Neural progenitor cell (in vitro differentiated cells): ENCODE data around the gene STRIT1. TPM values are rescaled to one million over a fixed set of nuclear protein-coding genes. Genes with fewer than 3 reads are reported as not detected.

Source experiments
- DNase-seq: peaks from one replicate; pipeline ENCODE4 v3.0.0-alpha.2; 2016; ENCODE audit warnings: low spot score
- H2AFZ ChIP-seq: fragments of 200-600 bp; sonication (generic); replicated peaks from 2 replicates; pipeline ENCODE4 v1.6.1; 2016; ENCODE audit warnings: antibody characterized with exemption
- H3F3A ChIP-seq: fragments of 200-600 bp; sonication (generic); 2 replicates; pipeline ENCODE4 v1.6.1; 2016; ENCODE audit warnings: antibody characterized with exemption, low read depth
- H3K27ac ChIP-seq: fragments of 200-600 bp; sonication (generic); 2 replicates; pipeline ENCODE4 v1.5.1; 2016; ENCODE audit warnings: mild to moderate bottlenecking
- H3K27me3 ChIP-seq: fragments of 200-600 bp; sonication (generic); 2 replicates; pipeline ENCODE4 v1.6.1; 2016; ENCODE audit warnings: mild to moderate bottlenecking, moderate library complexity
- H3K36me3 ChIP-seq: fragments of 200-600 bp; sonication (generic); 2 replicates; pipeline ENCODE4 v1.5.1; 2016
- H3K4me1 ChIP-seq: fragments of 200-600 bp; sonication (generic); 2 replicates; pipeline ENCODE4 v1.6.1; 2016; ENCODE audit warnings: mixed run types
- H3K4me2 ChIP-seq: fragments of 200-600 bp; sonication (generic); 2 replicates; pipeline ENCODE4 v1.6.1; 2016
- H3K4me3 ChIP-seq: fragments of 200-600 bp; sonication (generic); 2 replicates; pipeline ENCODE4 v1.5.1; 2016
- H3K79me2 ChIP-seq: fragments of 200-600 bp; sonication (generic); 2 replicates; pipeline ENCODE4 v1.6.1; 2016; ENCODE audit warnings: low read depth
- H3K9ac ChIP-seq: fragments of 200-600 bp; sonication (generic); 2 replicates; pipeline ENCODE4 v1.6.1; 2016
- H3K9me3 ChIP-seq: fragments of 200-600 bp; sonication (generic); 2 replicates; pipeline ENCODE4 v1.5.1; 2016; ENCODE audit warnings: low read depth
- H4K20me1 ChIP-seq: fragments of 200-600 bp; sonication (generic); 2 replicates; pipeline ENCODE4 v1.6.1; 2016; ENCODE audit warnings: low read depth
- H3K27ac Mint-ChIP-seq: 3 replicates; pipeline ENCODE4 v1.8.0; 2021; ENCODE audit warnings: mixed read lengths
- H3K27me3 Mint-ChIP-seq: 2 replicates; pipeline ENCODE4 v1.8.0; 2022; ENCODE audit warnings: low read depth, mild to moderate bottlenecking, inconsistent platforms, moderate library complexity, mixed read lengths; ENCODE audit not compliant: insufficient read depth
- H3K36me3 Mint-ChIP-seq: 3 replicates; pipeline ENCODE4 v1.8.0; 2021; ENCODE audit warnings: mixed read lengths
- H3K4me1 Mint-ChIP-seq: 3 replicates; pipeline ENCODE4 v1.8.0; 2021; ENCODE audit warnings: mixed read lengths
- H3K4me3 Mint-ChIP-seq: 3 replicates; pipeline ENCODE4 v1.8.0; 2021; ENCODE audit warnings: mild to moderate bottlenecking, moderate library complexity, mixed read lengths
- H3K9me3 Mint-ChIP-seq: 3 replicates; pipeline ENCODE4 v1.8.0; 2020; ENCODE audit warnings: mixed read lengths
- CTCF ChIP-seq: fragments of 200-600 bp; sonication (generic); IDR thresholded peaks from 2 replicates; pipeline ENCODE4 v1.5.1; 2017; ENCODE audit warnings: antibody characterized with exemption, mild to moderate bottlenecking
- EZH2 ChIP-seq: fragments of 200-600 bp; sonication (generic); IDR thresholded peaks from 2 replicates; pipeline ENCODE4 v1.6.1; 2017; ENCODE audit warnings: antibody characterized with exemption, mild to moderate bottlenecking, moderate library complexity
- EZH2phosphoT487 ChIP-seq: fragments of 200-600 bp; sonication (generic); IDR thresholded peaks from 2 replicates; pipeline ENCODE4 v1.6.1; 2017; ENCODE audit warnings: antibody characterized with exemption
- total RNA-seq: library from RNA; depleted of rRNA; stranded (reverse); fragments of >200 nt; gene quantifications from 2 replicates; pipeline ENCODE4 v1.2.3, GENCODE V29; 2015; ENCODE audit warnings: low replicate concordance

Gene STRIT1
- total RNA-seq, 1 donor from 2014 or later: not detected

GRCh38 chr3:155329513-155330048 is 36.1 kb upstream of the STRIT1 start:
- Mint-ChIP-seq H3K27ac (no peak overlapping the region), H3K27me3 (peaks cover 4% of the 10 kb centered on the region), H3K36me3 (no peaks in the 10 kb centered on the region), H3K9me3 (no peaks in the 10 kb centered on the region), H3K4me3 (no peak overlapping the region), H3K4me1 (no peaks in the 10 kb centered on the region)
- no peak for DNase-seq
- TF ChIP-seq EZH2 (no peak), EZH2phosphoT487 (no peak), CTCF (no peak)
- Histone ChIP-seq H4K20me1 (no peaks in the 10 kb centered on the region), H3K27ac (no peak overlapping the region), H3K27me3 (no peaks in the 10 kb centered on the region), H3K9ac (no peak overlapping the region), H2AFZ (no peak overlapping the region), H3K36me3 (no peaks in the 10 kb centered on the region), H3K4me3 (no peak overlapping the region), H3K4me1 (peaks cover 11% of the 10 kb centered on the region), H3K9me3 (no peaks in the 10 kb centered on the region), H3F3A (no peaks in the 10 kb centered on the region), H3K79me2 (no peaks in the 10 kb centered on the region), H3K4me2 (no peak overlapping the region)

- Mint-ChIP-seq H3K4me3 (no peak overlapping the region), H3K4me1 (no peaks in the 10 kb centered on the region), H3K36me3 (no peaks in the 10 kb centered on the region), H3K9me3 (no peaks in the 10 kb centered on the region), H3K27ac (no peak overlapping the region), H3K27me3 (peaks cover 4% of the 10 kb centered on the region)
- Histone ChIP-seq H3F3A (no peaks in the 10 kb centered on the region), H3K27ac (no peak overlapping the region), H3K4me2 (no peak overlapping the region), H3K36me3 (no peaks in the 10 kb centered on the region), H4K20me1 (no peaks in the 10 kb centered on the region), H3K4me3 (no peak overlapping the region), H3K27me3 (no peaks in the 10 kb centered on the region), H3K9ac (no peak overlapping the region), H2AFZ (no peak overlapping the region), H3K4me1 (peaks cover 11% of the 10 kb centered on the region), H3K9me3 (no peaks in the 10 kb centered on the region), H3K79me2 (no peaks in the 10 kb centered on the region)
- DNase-seq: no peak
- no peak for TF ChIP-seq EZH2
- TF ChIP-seq EZH2phosphoT487: no peak
- TF ChIP-seq CTCF: no peak
These were observed 34.4 kb upstream of the STRIT1 start for GRCh38 chr3:155327871-155328270.

GRCh38 chr3:155327430-155327829 is 33.9 kb upstream of the STRIT1 start:
- no peaks in the 10 kb centered on the region for H3K27me3 ChIP-seq
- Mint-ChIP-seq H3K4me3 (no peak overlapping the region), H3K9me3 (no peaks in the 10 kb centered on the region), H3K36me3 (no peaks in the 10 kb centered on the region), H3K4me1 (no peaks in the 10 kb centered on the region), H3K27ac (no peak overlapping the region), H3K27me3 (peaks cover 2% of the 10 kb centered on the region)
- DNase-seq: peak; percentile 23
- H3K79me2 ChIP-seq: no peaks in the 10 kb centered on the region
- H2AFZ ChIP-seq: no peak overlapping the region
- H3K27ac ChIP-seq: no peak overlapping the region
- H3F3A ChIP-seq: peaks cover under 1% of the 10 kb centered on the region
- no peaks in the 10 kb centered on the region for H4K20me1 ChIP-seq
- no peak overlapping the region for H3K4me2 ChIP-seq
- no peak overlapping the region for H3K9ac ChIP-seq
- peaks cover 11% of the 10 kb centered on the region for H3K4me1 ChIP-seq
- no peak overlapping the region for H3K4me3 ChIP-seq
- no peaks in the 10 kb centered on the region for H3K9me3 ChIP-seq
- TF ChIP-seq EZH2 (no peak), CTCF (no peak), EZH2phosphoT487 (no peak)
- H3K36me3 ChIP-seq: no peaks in the 10 kb centered on the region
